Transverse colon (tissue), 4 donors: Measurements from ENCODE around the gene SENP5. TPM values are rescaled to one million over a fixed set of nuclear protein-coding genes. Genes with fewer than 3 reads are reported as not detected.
A peak's percentile ranks its signal among the peaks of the same experiment; 100 is the strongest.

Experiments used
- DNase-seq: peaks from one replicate; pipeline ENCODE4 v3.0.0-alpha.2; 2019
- H3K27ac ChIP-seq, 4 donors: fragments of 200-600 bp; sonication (generic); 2 replicates each; pipeline ENCODE4 v1.5.1; 2016 to 2018; ENCODE audit warnings: inconsistent platforms in 4 of 4
- H3K27me3 ChIP-seq: fragments of 200-600 bp; sonication (generic); 2 replicates; pipeline ENCODE4 v1.5.1; 2017; ENCODE audit warnings: inconsistent platforms
- H3K36me3 ChIP-seq, 4 donors: fragments of 200-600 bp; sonication (generic); 2 replicates each; pipeline ENCODE4 v1.5.1; 2017 to 2019; ENCODE audit warnings: inconsistent platforms in 4 of 4
- H3K4me1 ChIP-seq, 4 donors: fragments of 200-600 bp; sonication (generic); 2 replicates each; pipeline ENCODE4 v1.5.1; 2017 to 2020; ENCODE audit warnings: inconsistent platforms in 4 of 4
- H3K4me3 ChIP-seq, 4 donors: fragments of 200-600 bp; sonication (generic); 1 replicate in 1 of 4; 2 replicates in 3 of 4; pipeline versions ENCODE4 v1.5.1 to v1.6.1; 2017 to 2019; ENCODE audit warnings: inconsistent platforms in 4 of 4
- H3K9me3 ChIP-seq, 2 donors: fragments of 200-600 bp; sonication (generic); 2 replicates each; pipeline ENCODE4 v1.5.1; 2017 to 2019; ENCODE audit warnings: inconsistent platforms in 2 of 2
- CTCF ChIP-seq, 5 experiments: fragments of 200-600 bp in 3 of 5; fragments of 450-650 bp in 2 of 5; sonication (generic) in 3 of 5; IDR thresholded peaks; 1 replicate in 2 of 5; 2 replicates in 3 of 5; pipeline ENCODE4 v1.5.1; 2016 to 2017; ENCODE audit warnings: antibody characterized with exemption in 5 of 5, inconsistent platforms in 3 of 5, mild to moderate bottlenecking in 2 of 5, moderate library complexity in 1 of 5
- EP300 ChIP-seq: sonication (generic); formaldehyde crosslinking; IDR thresholded peaks from one replicate; pipeline ENCODE4 v1.6.1; 2017; ENCODE audit warnings: antibody characterized with exemption, low read depth
- POLR2A ChIP-seq: fragments of 450-650 bp; IDR thresholded peaks from one replicate; pipeline ENCODE4 v1.6.1; 2016; ENCODE audit warnings: antibody characterized with exemption, mild to moderate bottlenecking, moderate library complexity
- POLR2AphosphoS5 ChIP-seq, 3 donors: sonication (generic); formaldehyde crosslinking; IDR thresholded peaks; one replicate each; pipeline ENCODE4 v1.6.1; 2016; ENCODE audit warnings: antibody characterized with exemption in 3 of 3
- WGBS, 2 donors: methylation state at CpG; one replicate each; pipeline ENCODE4 v1.1.5; 2018; ENCODE audit warnings: low coverage in 1 of 2; 5-methylcytosine and 5-hydroxymethylcytosine counted together
- in situ Hi-C, 4 donors: fragments of 200-750 bp; cut with MboI; loops; one replicate each; pipeline versions ENCODE4 v1.15.0 to v1.15.1; 2017; ENCODE audit warnings: low sequenced_read_pairs in 3 of 4, low pct_ligation_motif_present in 1 of 4, low pct_unique_long_range_greater_than_20kb in 1 of 4
- intact Hi-C: fragments of 100-400 bp; cut with DNase I; formaldehyde crosslinking; loops from one replicate; pipeline ENCODE4 v1.15.1; 2023; ENCODE audit warnings: low total_unique reads
- total RNA-seq, 4 donors: library from RNA; depleted of rRNA; stranded (reverse); fragments of >200 nt; gene quantifications; one replicate each; pipeline ENCODE4 v1.1.0, GENCODE V29; 2016

The SENP5 gene
- total RNA-seq, 4 donors from 2014 or later, result 33.3 to 52.1 (median 48.0) TPM

- no peak for DNase-seq
- no peak for TF ChIP-seq CTCF (IDR thresholded peaks at IDR 0.05)
- no peak for TF ChIP-seq EP300
- no peak for TF ChIP-seq POLR2A
- no peak for TF ChIP-seq POLR2AphosphoS5 (IDR thresholded peaks at IDR 0.05)
- Histone ChIP-seq H3K27me3 (no peaks in the 10 kb centered on the region), H3K36me3 (peaks cover 0 to 47% (median 21%) of the 10 kb centered on the region in 4 donors), H3K27ac (no peak overlapping the region), H3K9me3 (no peaks in the 10 kb centered on the region), H3K4me3 (no peak overlapping the region), H3K4me1 (peaks cover 0 to 21% (median 13%) of the 10 kb centered on the region in 4 donors)
- intact Hi-C loops, result no loop called here
- 74 to 88% methylated on average over 2 of the region's 2 CpGs for WGBS, 2 donors
- in situ Hi-C loops, result no loop called here
Measured at GRCh38 chr3:196938124-196938523, 70.4 kb downstream of the SENP5 start.

- TF ChIP-seq EP300 (no peak), POLR2A (no peak), CTCF (IDR thresholded peaks at IDR 0.05) (no peak), POLR2AphosphoS5 (IDR thresholded peaks at IDR 0.05) (no peak)
- DNase-seq, result no peak
- Histone ChIP-seq H3K4me1 (peaks cover 4 to 25% (median 17%) of the 10 kb centered on the region in 4 donors), H3K27me3 (no peaks in the 10 kb centered on the region), H3K4me3 (no peak overlapping the region), H3K9me3 (no peaks in the 10 kb centered on the region), H3K36me3 (peaks cover 0 to 47% (median 21%) of the 10 kb centered on the region in 4 donors), H3K27ac (no peak overlapping the region)
- in situ Hi-C loops (no loop called here), intact Hi-C loops (no loop called here)
- 90 to 91% methylated on average over 4 to 5 of the region's 5 CpGs for WGBS, 2 donors
Measured at GRCh38 chr3:196938576-196938975, 70.9 kb downstream of the SENP5 start.

- peak overlapping the region; percentile 93 to 99 (median 96) for H3K27ac ChIP-seq
- in situ Hi-C loops (no loop called here), intact Hi-C loops (no loop called here)
- peak; percentile 60 for DNase-seq
- H3K4me3 ChIP-seq, result peak overlapping the region; percentile 86 to 100 (median 98)
- peaks cover 6 to 45% (median 20%) of the 10 kb centered on the region in 4 donors for H3K4me1 ChIP-seq
- WGBS, 2 donors, result 0% methylated on average over 2 to 31 of the region's 31 CpGs
- no peak for TF ChIP-seq POLR2A
- TF ChIP-seq EP300, result no peak
- no peak for TF ChIP-seq CTCF (IDR thresholded peaks at IDR 0.05)
- TF ChIP-seq POLR2AphosphoS5 (IDR thresholded peaks at IDR 0.05), result no peak
- peaks cover 0 to 23% (median 10%) of the 10 kb centered on the region in 4 donors for H3K36me3 ChIP-seq
- no peaks in the 10 kb centered on the region for H3K27me3 ChIP-seq
- no peaks in the 10 kb centered on the region for H3K9me3 ChIP-seq
Measured at GRCh38 chr3:196941729-196942225, 74.1 kb downstream of the SENP5 start.

- DNase-seq, result peak; percentile 99
- in situ Hi-C loops, result no loop called here
- H3K4me3 ChIP-seq, result peak within 1 kb of the TSS; percentile 97 to 100 (median 98)
- H3K27ac ChIP-seq, result peak within 1 kb of the TSS; percentile 93 to 99 (median 96)
- H3K36me3 ChIP-seq, result peaks cover 0 to 17% (median 7%) of the 10 kb centered on the region in 4 donors
- no peaks in the 10 kb centered on the region for H3K9me3 ChIP-seq
- no peak for TF ChIP-seq EP300
- peak; percentile 94 for TF ChIP-seq POLR2A
- peak; percentile 38 to 91 (median 65) for TF ChIP-seq CTCF (IDR thresholded peaks at IDR 0.05)
- peak; percentile 93 to 97 (median 97) for TF ChIP-seq POLR2AphosphoS5 (IDR thresholded peaks at IDR 0.05)
- intact Hi-C loops, result no loop called here
- H3K4me1 ChIP-seq, result peaks cover 6 to 45% (median 20%) of the 10 kb centered on the region in 4 donors
- WGBS, 2 donors, result 0% methylated on average over 49 of the region's 77 CpGs; no CpG with 5 or more reads in 1 of the 2 donors
- no peaks in the 10 kb centered on the region for H3K27me3 ChIP-seq
Measured at GRCh38 chr3:196942226-196942914, 74.7 kb downstream of the SENP5 start, which contains the start of gene NCBP2. Gene NCBP2 (minus strand): TSS chr3:196942528. CDS start chr3:196942503, 25 bp downstream.
